ENCODE measurements around the gene SPR. TPM values are rescaled to one million over a fixed set of nuclear protein-coding genes. Genes with fewer than 3 reads are reported as not detected.

Gene SPR
- total and polyA plus RNA-seq, 2 of the 13 experiments (the other 11 are each of a cell fraction or from before 2014, with no cell fraction given): 34.0 to 96.0 TPM

- TF ChIP-seq ZNF224 (CRISPR knock-in tag; IDR thresholded peaks at IDR 0.05) (no peak), MTF1 (CRISPR knock-in tag; IDR thresholded peaks at IDR 0.05) (no peak), TAF1 (CRISPR knock-in tag; IDR thresholded peaks at IDR 0.05) (0 out of 2 replicates have a peak, but pooled peaks have one; percentile 6), ZNF17 (CRISPR knock-in tag; IDR thresholded peaks at IDR 0.05) (no peak), MLLT10 (CRISPR knock-in tag; IDR thresholded peaks at IDR 0.05) (no peak), KDM6A (CRISPR knock-in tag; IDR thresholded peaks at IDR 0.05; ENCODE audit: low read depth) (no peak), NR0B2 (CRISPR knock-in tag; IDR thresholded peaks at IDR 0.05) (peak; percentile 87; the same call in 1 of the 2 replicates), PAWR (CRISPR knock-in tag; IDR thresholded peaks at IDR 0.05; ENCODE audit: borderline replicate concordance) (no peak), EP300 (IDR thresholded peaks at IDR 0.05; ENCODE audit: low read depth in 2 of 2, low read length in 2 of 2) (0 out of 4 replicates have a peak, but pooled peaks of 1 of the 2 experiments have one; percentile 36), EP300 (CRISPR knock-in tag; IDR thresholded peaks at IDR 0.05; ENCODE audit: borderline replicate concordance) (no peak), IRX3 (CRISPR knock-in tag; IDR thresholded peaks at IDR 0.05; ENCODE audit: borderline replicate concordance, low read depth) (no peak), ZNF569 (CRISPR knock-in tag; IDR thresholded peaks at IDR 0.05; ENCODE audit: borderline replicate concordance) (no peak), ZNF580 (CRISPR knock-in tag; IDR thresholded peaks at IDR 0.05; ENCODE audit: borderline replicate concordance, low read depth) (0 out of 2 replicates have a peak, but pooled peaks have one; percentile 48), PCBP1 (IDR thresholded peaks at IDR 0.05; ENCODE audit: borderline replicate concordance, low read depth, low read length) (no peak), ZNF83 (CRISPR knock-in tag; IDR thresholded peaks at IDR 0.05; ENCODE audit: borderline replicate concordance) (0 out of 2 replicates have a peak, but pooled peaks have one; percentile 24), RFXANK (CRISPR knock-in tag; IDR thresholded peaks at IDR 0.05) (peak; percentile 58; the same call in 1 of the 2 replicates), ZNF546 (CRISPR knock-in tag; conservative IDR thresholded peaks at IDR 0.05) (no peak), POLR2AphosphoS2 (IDR thresholded peaks at IDR 0.05; ENCODE audit: low read depth, low read length) (no peak), ZNF234 (CRISPR knock-in tag; conservative IDR thresholded peaks at IDR 0.05) (no peak)
- TF ChIP-seq, protein P1, sequence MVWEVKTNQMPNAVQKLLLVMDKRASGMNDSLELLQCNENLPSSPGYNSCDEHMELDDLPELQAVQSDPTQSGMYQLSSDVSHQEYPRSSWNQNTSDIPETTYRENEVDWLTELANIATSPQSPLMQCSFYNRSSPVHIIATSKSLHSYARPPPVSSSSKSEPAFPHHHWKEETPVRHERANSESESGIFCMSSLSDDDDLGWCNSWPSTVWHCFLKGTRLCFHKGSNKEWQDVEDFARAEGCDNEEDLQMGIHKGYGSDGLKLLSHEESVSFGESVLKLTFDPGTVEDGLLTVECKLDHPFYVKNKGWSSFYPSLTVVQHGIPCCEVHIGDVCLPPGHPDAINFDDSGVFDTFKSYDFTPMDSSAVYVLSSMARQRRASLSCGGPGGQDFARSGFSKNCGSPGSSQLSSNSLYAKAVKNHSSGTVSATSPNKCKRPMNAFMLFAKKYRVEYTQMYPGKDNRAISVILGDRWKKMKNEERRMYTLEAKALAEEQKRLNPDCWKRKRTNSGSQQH (CRISPR knock-in tag; IDR thresholded peaks at IDR 0.05; ENCODE audit: low read depth): 0 out of 2 replicates have a peak, but pooled peaks have one; percentile 74
- TF ChIP-seq, protein P2, sequence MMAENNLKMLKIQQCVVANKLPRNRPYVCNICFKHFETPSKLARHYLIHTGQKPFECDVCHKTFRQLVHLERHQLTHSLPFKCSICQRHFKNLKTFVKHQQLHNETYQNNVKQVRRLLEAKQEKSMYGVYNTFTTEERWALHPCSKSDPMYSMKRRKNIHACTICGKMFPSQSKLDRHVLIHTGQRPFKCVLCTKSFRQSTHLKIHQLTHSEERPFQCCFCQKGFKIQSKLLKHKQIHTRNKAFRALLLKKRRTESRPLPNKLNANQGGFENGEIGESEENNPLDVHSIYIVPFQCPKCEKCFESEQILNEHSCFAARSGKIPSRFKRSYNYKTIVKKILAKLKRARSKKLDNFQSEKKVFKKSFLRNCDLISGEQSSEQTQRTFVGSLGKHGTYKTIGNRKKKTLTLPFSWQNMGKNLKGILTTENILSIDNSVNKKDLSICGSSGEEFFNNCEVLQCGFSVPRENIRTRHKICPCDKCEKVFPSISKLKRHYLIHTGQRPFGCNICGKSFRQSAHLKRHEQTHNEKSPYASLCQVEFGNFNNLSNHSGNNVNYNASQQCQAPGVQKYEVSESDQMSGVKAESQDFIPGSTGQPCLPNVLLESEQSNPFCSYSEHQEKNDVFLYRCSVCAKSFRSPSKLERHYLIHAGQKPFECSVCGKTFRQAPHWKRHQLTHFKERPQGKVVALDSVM (CRISPR knock-in tag; IDR thresholded peaks at IDR 0.05): no peak
- TF ChIP-seq, protein P3, sequence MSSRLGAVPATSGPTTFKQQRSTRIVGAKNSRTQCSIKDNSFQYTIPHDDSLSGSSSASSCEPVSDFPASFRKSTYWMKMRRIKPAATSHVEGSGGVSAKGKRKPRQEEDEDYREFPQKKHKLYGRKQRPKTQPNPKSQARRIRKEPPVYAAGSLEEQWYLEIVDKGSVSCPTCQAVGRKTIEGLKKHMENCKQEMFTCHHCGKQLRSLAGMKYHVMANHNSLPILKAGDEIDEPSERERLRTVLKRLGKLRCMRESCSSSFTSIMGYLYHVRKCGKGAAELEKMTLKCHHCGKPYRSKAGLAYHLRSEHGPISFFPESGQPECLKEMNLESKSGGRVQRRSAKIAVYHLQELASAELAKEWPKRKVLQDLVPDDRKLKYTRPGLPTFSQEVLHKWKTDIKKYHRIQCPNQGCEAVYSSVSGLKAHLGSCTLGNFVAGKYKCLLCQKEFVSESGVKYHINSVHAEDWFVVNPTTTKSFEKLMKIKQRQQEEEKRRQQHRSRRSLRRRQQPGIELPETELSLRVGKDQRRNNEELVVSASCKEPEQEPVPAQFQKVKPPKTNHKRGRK (CRISPR knock-in tag; IDR thresholded peaks at IDR 0.05): no peak
Observed at GRCh38 chr2:72915907-72916742, 28.9 kb downstream of the SPR start (continued).
